ENCODE results near the gene TIFAB.

TIFAB gene

DNA sequence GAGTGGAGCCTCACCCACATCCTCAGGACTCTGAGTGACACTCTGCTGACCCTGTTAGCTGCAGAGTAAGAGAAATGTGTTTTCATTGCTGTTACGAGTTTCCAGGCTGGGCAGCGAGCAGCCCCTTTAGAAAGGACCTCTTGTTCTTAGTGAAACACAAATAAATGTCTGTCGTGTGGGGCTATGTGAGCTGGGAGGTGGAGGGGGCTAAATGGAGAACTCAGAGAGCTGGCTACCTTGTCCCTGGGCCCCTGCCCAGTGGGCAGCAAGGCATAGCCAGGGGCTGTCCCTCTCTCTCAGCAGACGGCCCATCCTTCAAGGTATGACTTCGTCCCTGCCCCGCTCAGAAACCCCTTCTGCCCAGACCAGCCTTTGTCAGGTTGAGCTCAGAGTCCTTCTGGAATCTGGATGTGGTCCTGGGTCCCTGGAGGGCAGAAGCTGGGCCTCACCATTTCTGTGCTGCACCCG is 15.2 kb downstream of the TIFAB start:
- Histone ChIP-seq H2BK120ac (ENCODE audit: insufficient read depth, low read length, poor library complexity) (no peak overlapping the region), H3K4me3 (ENCODE audit: low read depth, low read length) (no peak overlapping the region), H3K27me3 (ENCODE audit: insufficient read depth, low read length) (no peaks in the 10 kb centered on the region), H2BK5ac (ENCODE audit: low read depth, low read length, poor library complexity) (no peak overlapping the region), H2AFZ (ENCODE audit: insufficient read depth, low read length, poor library complexity) (no peak overlapping the region), H3K79me2 (ENCODE audit: control insufficient read depth, insufficient read depth, low read length, poor library complexity) (no peaks in the 10 kb centered on the region), H3K14ac (ENCODE audit: low read length) (peak overlapping the region; percentile 5), H3K27ac (ENCODE audit: low read depth, low read length) (peak overlapping the region; percentile 20), H3K18ac (ENCODE audit: low read length) (no peak overlapping the region), H2BK12ac (ENCODE audit: low read length) (no peak overlapping the region), H3K36me3 (ENCODE audit: control insufficient read depth in 1 of 2, insufficient read depth in 2 of 2, low read length in 2 of 2) (no peaks in the 10 kb centered on the region), H4K8ac (ENCODE audit: low read depth, low read length) (no peak overlapping the region), H3K23ac (ENCODE audit: low read length) (no peak overlapping the region), H4K12ac (ENCODE audit: low read depth, low read length) (no peak overlapping the region), H3K4ac (ENCODE audit: low read depth, low read length) (no peak overlapping the region), H3K4me1 (ENCODE audit: control insufficient read depth in 1 of 2, insufficient read depth in 2 of 2, low read length in 2 of 2) (peaks cover 28 to 36% of the 10 kb centered on the region in 2 experiments), H3K9ac (ENCODE audit: low read length) (no peak overlapping the region), H3K4me2 (ENCODE audit: low read length) (no peak overlapping the region), H4K91ac (ENCODE audit: low read depth, low read length) (peak overlapping the region; percentile 29), H2AK5ac (ENCODE audit: low read length) (no peak overlapping the region), H3K79me1 (ENCODE audit: low read length) (peaks cover 2% of the 10 kb centered on the region), H3K9me3 (ENCODE audit: insufficient read depth, low read depth, low read length) (no peaks in the 10 kb centered on the region)
- WGBS (ENCODE audit: extremely low coverage, insufficient coverage, insufficient read length) = no CpG with 5 or more reads among the region's 7 CpGs
- DNase-seq = no peak

DNA sequence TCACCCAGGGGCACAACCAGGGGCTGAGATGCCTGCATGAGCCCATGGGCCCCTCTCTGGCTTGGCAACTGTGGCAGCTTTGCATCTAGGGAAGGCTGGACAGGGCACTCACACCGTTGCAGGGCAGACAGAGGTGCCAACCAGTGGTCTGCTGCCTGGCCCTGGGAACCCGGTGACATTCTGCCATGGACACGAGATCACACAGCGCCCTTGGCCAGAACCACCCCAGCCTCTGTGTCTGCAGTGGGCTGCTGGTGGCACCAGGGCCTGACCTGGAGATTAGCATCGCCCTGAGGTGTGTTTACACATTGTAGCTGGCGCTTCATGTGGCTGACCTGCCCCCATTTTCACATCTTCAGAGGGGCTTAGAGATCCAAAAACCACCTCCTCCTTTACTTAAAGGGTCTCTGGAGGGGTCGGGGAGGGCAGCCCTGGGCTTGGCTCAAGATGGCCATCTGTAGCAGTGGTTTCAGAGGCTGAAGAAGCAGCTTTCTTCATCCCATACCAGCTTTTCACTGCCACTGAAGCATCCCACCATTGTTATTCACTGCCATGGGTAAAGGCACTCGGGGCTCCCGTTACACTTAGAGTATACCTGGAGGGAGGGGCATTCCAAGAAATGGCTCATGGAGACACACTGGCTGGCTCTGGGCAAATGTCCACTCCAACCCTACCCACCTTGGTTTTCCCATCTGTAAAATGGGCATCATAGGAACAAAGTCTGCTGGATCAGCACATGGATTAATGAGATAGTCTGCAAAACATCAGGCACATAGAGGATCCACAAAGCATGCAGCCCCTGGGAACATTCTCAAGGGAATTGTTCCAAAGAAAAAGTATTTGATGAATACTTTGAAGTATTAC is 16.5 kb downstream of the TIFAB start:
- Histone ChIP-seq H2AK5ac (ENCODE audit: low read length) (no peak overlapping the region), H2BK120ac (ENCODE audit: insufficient read depth, low read length, poor library complexity) (no peak overlapping the region), H2BK12ac (ENCODE audit: low read length) (no peak overlapping the region), H4K12ac (ENCODE audit: low read depth, low read length) (no peak overlapping the region), H3K27me3 (ENCODE audit: insufficient read depth, low read length) (no peaks in the 10 kb centered on the region), H4K91ac (ENCODE audit: low read depth, low read length) (no peak overlapping the region), H4K8ac (ENCODE audit: low read depth, low read length) (no peak overlapping the region), H2AFZ (ENCODE audit: insufficient read depth, low read length, poor library complexity) (no peak overlapping the region), H3K27ac (ENCODE audit: low read depth, low read length) (no peak overlapping the region), H3K4me1 (ENCODE audit: control insufficient read depth in 1 of 2, insufficient read depth in 2 of 2, low read length in 2 of 2) (peaks cover 28 to 36% of the 10 kb centered on the region in 2 experiments), H3K9ac (ENCODE audit: low read length) (no peak overlapping the region), H3K14ac (ENCODE audit: low read length) (no peak overlapping the region), H3K79me1 (ENCODE audit: low read length) (peaks cover 2% of the 10 kb centered on the region), H3K4me3 (ENCODE audit: low read depth, low read length) (no peak overlapping the region), H3K4me2 (ENCODE audit: low read length) (no peak overlapping the region), H3K23ac (ENCODE audit: low read length) (no peak overlapping the region), H3K18ac (ENCODE audit: low read length) (no peak overlapping the region), H3K4ac (ENCODE audit: low read depth, low read length) (no peak overlapping the region), H2BK5ac (ENCODE audit: low read depth, low read length, poor library complexity) (no peak overlapping the region), H3K36me3 (ENCODE audit: control insufficient read depth in 1 of 2, insufficient read depth in 2 of 2, low read length in 2 of 2) (no peaks in the 10 kb centered on the region), H3K79me2 (ENCODE audit: control insufficient read depth, insufficient read depth, low read length, poor library complexity) (no peaks in the 10 kb centered on the region), H3K9me3 (ENCODE audit: insufficient read depth, low read depth, low read length) (no peaks in the 10 kb centered on the region)
- WGBS (ENCODE audit: extremely low coverage, insufficient coverage, insufficient read length) = no CpG with 5 or more reads among the region's 9 CpGs
- DNase-seq = no peak

DNA sequence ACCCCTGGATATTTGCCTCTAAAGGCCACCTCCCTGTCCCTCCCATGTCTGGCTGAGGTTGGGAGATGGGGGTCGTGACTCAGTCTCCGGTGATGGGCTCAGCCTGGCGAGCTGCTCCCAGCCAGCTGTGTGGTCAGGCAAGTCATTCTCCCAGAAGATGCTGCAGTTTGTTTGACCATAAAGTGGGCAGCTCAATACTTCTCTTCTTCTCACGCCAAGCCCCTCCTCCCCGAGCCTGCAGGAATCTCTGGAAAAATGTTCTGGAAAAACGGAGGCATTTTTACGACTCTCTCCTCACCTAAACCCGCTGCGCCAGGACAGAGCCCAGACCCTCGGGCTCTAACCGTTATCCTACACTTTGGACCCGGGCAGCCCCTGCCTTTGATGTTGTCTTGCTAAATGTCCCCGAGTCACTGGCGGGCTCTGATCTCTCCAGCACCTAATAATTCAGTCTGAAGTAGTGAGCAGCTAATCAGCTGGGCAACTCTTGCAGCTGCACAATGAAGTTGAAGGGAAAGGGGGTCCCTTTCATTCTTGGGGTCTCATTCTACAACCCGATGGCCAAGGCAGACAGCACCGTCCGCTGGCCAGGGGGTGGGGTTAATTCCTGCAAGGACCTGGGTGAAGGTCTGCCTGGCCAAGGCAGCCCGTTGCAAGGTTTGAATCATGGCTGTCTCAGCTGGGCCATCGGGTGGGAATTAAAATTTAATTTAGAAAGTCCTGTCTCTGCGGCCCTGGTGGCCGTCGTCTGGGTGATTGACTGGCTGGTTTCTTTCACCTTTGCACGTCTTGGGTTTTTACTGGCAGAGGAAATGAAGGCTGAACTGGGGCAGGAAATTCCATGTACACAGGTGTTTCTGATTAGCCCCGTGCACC is 17.3 kb downstream of the TIFAB start:
- H3K36me3 ChIP-seq (ENCODE audit: control insufficient read depth in 1 of 2, insufficient read depth in 2 of 2, low read length in 2 of 2) = no peaks in the 10 kb centered on the region
- H3K4me1 ChIP-seq (ENCODE audit: control insufficient read depth in 1 of 2, insufficient read depth in 2 of 2, low read length in 2 of 2) = peaks cover 28 to 36% of the 10 kb centered on the region in 2 experiments
- no peak overlapping the region for H2BK12ac ChIP-seq (ENCODE audit: low read length)
- WGBS (ENCODE audit: extremely low coverage, insufficient coverage, insufficient read length) = no CpG with 5 or more reads among the region's 24 CpGs
- peaks cover 2% of the 10 kb centered on the region for H3K79me1 ChIP-seq (ENCODE audit: low read length)
- no peak overlapping the region for H3K14ac ChIP-seq (ENCODE audit: low read length)
- no peak overlapping the region for H4K8ac ChIP-seq (ENCODE audit: low read depth, low read length)
- no peak overlapping the region for H3K23ac ChIP-seq (ENCODE audit: low read length)
- peak overlapping the region; percentile 15 for H2AFZ ChIP-seq (ENCODE audit: insufficient read depth, low read length, poor library complexity)
- no peaks in the 10 kb centered on the region for H3K27me3 ChIP-seq (ENCODE audit: insufficient read depth, low read length)
- H3K4me3 ChIP-seq (ENCODE audit: low read depth, low read length) = no peak overlapping the region
- no peak overlapping the region for H3K4ac ChIP-seq (ENCODE audit: low read depth, low read length)
- H2AK5ac ChIP-seq (ENCODE audit: low read length) = no peak overlapping the region
- H3K9ac ChIP-seq (ENCODE audit: low read length) = no peak overlapping the region
- no peak overlapping the region for H3K4me2 ChIP-seq (ENCODE audit: low read length)
- H2BK5ac ChIP-seq (ENCODE audit: low read depth, low read length, poor library complexity) = no peak overlapping the region
- no peak overlapping the region for H3K27ac ChIP-seq (ENCODE audit: low read depth, low read length)
- no peak overlapping the region for H4K12ac ChIP-seq (ENCODE audit: low read depth, low read length)
- H4K91ac ChIP-seq (ENCODE audit: low read depth, low read length) = no peak overlapping the region
- no peaks in the 10 kb centered on the region for H3K79me2 ChIP-seq (ENCODE audit: control insufficient read depth, insufficient read depth, low read length, poor library complexity)
- H3K9me3 ChIP-seq (ENCODE audit: insufficient read depth, low read depth, low read length) = no peaks in the 10 kb centered on the region
- DNase-seq = no peak
- H3K18ac ChIP-seq (ENCODE audit: low read length) = no peak overlapping the region
- no peak overlapping the region for H2BK120ac ChIP-seq (ENCODE audit: insufficient read depth, low read length, poor library complexity)

DNA sequence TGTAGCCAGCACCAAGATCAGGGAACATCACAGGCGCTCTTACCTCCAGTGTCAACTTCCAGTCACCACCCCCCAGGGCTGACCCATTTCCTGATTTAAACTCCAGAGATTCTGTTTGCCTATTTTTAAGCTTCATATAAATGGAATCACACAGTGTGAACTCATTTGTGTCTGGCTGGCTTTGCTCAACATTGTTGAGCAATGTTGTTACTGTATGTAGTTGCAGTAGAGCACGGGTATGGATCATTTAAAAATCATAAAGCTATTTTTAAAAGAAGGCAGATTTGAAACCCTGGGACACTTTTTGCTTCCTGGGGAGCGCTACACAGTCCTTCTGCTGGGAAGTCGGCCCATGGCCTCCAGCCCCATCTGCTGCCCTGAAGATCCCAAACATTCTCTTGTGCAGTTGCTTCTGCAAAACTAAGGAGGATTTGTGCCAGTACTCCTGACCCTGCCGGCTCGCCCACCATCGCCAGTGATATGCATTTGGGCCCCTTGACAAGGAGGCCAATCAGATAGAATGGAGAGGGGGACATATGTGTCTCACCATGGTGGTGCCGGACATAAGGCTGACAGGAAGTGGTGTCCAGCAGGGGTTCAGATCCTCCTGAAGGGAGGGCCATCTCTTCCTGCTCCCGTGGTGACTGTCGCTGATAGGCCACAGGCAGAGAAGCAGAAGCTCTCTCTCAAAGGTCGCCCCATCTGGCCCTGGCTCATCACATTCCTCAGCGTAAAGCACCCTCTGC is 18.3 kb downstream of the TIFAB start:
- Histone ChIP-seq H3K4me1 (ENCODE audit: control insufficient read depth in 1 of 2, insufficient read depth in 2 of 2, low read length in 2 of 2) (peaks cover 28 to 40% of the 10 kb centered on the region in 2 experiments), H4K91ac (ENCODE audit: low read depth, low read length) (no peak overlapping the region), H3K79me2 (ENCODE audit: control insufficient read depth, insufficient read depth, low read length, poor library complexity) (no peaks in the 10 kb centered on the region), H2AK5ac (ENCODE audit: low read length) (no peak overlapping the region), H3K14ac (ENCODE audit: low read length) (no peak overlapping the region), H2BK12ac (ENCODE audit: low read length) (no peak overlapping the region), H3K27ac (ENCODE audit: low read depth, low read length) (no peak overlapping the region), H2BK120ac (ENCODE audit: insufficient read depth, low read length, poor library complexity) (no peak overlapping the region), H3K18ac (ENCODE audit: low read length) (no peak overlapping the region), H3K9me3 (ENCODE audit: insufficient read depth, low read depth, low read length) (peaks cover under 1% of the 10 kb centered on the region), H4K8ac (ENCODE audit: low read depth, low read length) (no peak overlapping the region), H3K36me3 (ENCODE audit: control insufficient read depth in 1 of 2, insufficient read depth in 2 of 2, low read length in 2 of 2) (no peaks in the 10 kb centered on the region), H3K27me3 (ENCODE audit: insufficient read depth, low read length) (no peaks in the 10 kb centered on the region), H4K12ac (ENCODE audit: low read depth, low read length) (no peak overlapping the region), H3K4me2 (ENCODE audit: low read length) (no peak overlapping the region), H3K23ac (ENCODE audit: low read length) (no peak overlapping the region), H3K4ac (ENCODE audit: low read depth, low read length) (no peak overlapping the region), H3K79me1 (ENCODE audit: low read length) (peaks cover 2% of the 10 kb centered on the region), H2AFZ (ENCODE audit: insufficient read depth, low read length, poor library complexity) (no peak overlapping the region), H3K9ac (ENCODE audit: low read length) (no peak overlapping the region), H3K4me3 (ENCODE audit: low read depth, low read length) (no peak overlapping the region), H2BK5ac (ENCODE audit: low read depth, low read length, poor library complexity) (no peak overlapping the region)
- WGBS (ENCODE audit: extremely low coverage, insufficient coverage, insufficient read length) = no CpG with 5 or more reads among the region's 12 CpGs
- DNase-seq = peak in 1 of 2 donors; percentile 12
